ENCODE measurements around the gene IL17RE. TPM values are rescaled to one million over a fixed set of nuclear protein-coding genes. Genes with fewer than 3 reads are reported as not detected.

Gene IL17RE
- total and polyA plus RNA-seq, 2 of the 13 experiments (the other 11 are each of a cell fraction or from before 2014, with no cell fraction given): 14.5 to 24.1 TPM

DNA sequence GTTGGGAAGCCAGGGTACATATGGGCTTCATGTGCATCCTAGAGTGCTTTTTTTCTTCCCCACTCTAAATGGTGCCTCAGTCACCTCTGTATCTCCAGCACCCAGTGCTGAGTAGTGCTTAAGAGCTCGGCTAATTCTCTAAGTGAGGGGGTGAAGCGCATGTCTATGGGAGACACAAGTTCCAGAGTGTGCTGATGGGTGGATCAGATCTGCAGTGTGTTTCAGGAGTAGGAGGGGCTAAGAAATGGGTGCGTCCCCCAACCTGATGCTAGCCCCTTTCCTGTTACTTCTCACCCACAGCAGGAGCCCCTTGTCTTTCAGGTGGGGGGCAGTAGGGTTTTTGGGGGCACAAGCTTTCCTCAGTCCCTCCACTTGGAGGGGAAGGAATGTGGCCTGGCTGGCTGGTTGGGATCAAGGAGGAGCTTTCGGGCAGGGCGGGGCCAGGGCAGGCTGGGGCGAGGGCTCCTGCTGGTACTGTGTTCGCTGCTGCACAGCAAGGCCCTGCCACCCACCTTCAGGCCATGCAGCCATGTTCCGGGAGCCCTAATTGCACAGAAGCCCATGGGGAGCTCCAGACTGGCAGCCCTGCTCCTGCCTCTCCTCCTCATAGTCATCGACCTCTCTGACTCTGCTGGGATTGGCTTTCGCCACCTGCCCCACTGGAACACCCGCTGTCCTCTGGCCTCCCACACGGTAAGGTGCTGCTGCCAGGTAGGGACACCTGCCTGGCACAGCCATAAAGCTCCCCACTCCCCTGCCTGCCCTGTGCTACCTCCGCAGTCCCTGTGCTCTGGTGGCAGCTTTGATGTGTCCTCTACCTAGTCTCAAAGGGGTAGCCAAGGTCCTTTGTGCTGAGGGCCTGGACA lies at the start of gene IL17RE (continued):
- TF ChIP-seq, protein P1, sequence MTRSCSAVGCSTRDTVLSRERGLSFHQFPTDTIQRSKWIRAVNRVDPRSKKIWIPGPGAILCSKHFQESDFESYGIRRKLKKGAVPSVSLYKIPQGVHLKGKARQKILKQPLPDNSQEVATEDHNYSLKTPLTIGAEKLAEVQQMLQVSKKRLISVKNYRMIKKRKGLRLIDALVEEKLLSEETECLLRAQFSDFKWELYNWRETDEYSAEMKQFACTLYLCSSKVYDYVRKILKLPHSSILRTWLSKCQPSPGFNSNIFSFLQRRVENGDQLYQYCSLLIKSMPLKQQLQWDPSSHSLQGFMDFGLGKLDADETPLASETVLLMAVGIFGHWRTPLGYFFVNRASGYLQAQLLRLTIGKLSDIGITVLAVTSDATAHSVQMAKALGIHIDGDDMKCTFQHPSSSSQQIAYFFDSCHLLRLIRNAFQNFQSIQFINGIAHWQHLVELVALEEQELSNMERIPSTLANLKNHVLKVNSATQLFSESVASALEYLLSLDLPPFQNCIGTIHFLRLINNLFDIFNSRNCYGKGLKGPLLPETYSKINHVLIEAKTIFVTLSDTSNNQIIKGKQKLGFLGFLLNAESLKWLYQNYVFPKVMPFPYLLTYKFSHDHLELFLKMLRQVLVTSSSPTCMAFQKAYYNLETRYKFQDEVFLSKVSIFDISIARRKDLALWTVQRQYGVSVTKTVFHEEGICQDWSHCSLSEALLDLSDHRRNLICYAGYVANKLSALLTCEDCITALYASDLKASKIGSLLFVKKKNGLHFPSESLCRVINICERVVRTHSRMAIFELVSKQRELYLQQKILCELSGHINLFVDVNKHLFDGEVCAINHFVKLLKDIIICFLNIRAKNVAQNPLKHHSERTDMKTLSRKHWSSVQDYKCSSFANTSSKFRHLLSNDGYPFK (CRISPR knock-in tag; IDR thresholded peaks at IDR 0.05; ENCODE audit: borderline replicate concordance): 0 out of 2 replicates have a peak, but pooled peaks have one; percentile 38
- TF ChIP-seq ZNF33B (CRISPR knock-in tag; IDR thresholded peaks at IDR 0.05): no peak
- no peak for TF ChIP-seq TP53 (CRISPR knock-in tag; conservative IDR thresholded peaks at IDR 0.05)
- TF ChIP-seq, protein P2, sequence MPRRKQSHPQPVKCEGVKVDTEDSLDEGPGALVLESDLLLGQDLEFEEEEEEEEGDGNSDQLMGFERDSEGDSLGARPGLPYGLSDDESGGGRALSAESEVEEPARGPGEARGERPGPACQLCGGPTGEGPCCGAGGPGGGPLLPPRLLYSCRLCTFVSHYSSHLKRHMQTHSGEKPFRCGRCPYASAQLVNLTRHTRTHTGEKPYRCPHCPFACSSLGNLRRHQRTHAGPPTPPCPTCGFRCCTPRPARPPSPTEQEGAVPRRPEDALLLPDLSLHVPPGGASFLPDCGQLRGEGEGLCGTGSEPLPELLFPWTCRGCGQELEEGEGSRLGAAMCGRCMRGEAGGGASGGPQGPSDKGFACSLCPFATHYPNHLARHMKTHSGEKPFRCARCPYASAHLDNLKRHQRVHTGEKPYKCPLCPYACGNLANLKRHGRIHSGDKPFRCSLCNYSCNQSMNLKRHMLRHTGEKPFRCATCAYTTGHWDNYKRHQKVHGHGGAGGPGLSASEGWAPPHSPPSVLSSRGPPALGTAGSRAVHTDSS (CRISPR knock-in tag; conservative IDR thresholded peaks at IDR 0.05): no peak
- TF ChIP-seq, protein P3, sequence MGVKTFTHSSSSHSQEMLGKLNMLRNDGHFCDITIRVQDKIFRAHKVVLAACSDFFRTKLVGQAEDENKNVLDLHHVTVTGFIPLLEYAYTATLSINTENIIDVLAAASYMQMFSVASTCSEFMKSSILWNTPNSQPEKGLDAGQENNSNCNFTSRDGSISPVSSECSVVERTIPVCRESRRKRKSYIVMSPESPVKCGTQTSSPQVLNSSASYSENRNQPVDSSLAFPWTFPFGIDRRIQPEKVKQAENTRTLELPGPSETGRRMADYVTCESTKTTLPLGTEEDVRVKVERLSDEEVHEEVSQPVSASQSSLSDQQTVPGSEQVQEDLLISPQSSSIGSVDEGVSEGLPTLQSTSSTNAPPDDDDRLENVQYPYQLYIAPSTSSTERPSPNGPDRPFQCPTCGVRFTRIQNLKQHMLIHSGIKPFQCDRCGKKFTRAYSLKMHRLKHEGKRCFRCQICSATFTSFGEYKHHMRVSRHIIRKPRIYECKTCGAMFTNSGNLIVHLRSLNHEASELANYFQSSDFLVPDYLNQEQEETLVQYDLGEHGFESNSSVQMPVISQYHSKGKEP (CRISPR knock-in tag; IDR thresholded peaks at IDR 0.05): no peak
- TF ChIP-seq, protein P4, sequence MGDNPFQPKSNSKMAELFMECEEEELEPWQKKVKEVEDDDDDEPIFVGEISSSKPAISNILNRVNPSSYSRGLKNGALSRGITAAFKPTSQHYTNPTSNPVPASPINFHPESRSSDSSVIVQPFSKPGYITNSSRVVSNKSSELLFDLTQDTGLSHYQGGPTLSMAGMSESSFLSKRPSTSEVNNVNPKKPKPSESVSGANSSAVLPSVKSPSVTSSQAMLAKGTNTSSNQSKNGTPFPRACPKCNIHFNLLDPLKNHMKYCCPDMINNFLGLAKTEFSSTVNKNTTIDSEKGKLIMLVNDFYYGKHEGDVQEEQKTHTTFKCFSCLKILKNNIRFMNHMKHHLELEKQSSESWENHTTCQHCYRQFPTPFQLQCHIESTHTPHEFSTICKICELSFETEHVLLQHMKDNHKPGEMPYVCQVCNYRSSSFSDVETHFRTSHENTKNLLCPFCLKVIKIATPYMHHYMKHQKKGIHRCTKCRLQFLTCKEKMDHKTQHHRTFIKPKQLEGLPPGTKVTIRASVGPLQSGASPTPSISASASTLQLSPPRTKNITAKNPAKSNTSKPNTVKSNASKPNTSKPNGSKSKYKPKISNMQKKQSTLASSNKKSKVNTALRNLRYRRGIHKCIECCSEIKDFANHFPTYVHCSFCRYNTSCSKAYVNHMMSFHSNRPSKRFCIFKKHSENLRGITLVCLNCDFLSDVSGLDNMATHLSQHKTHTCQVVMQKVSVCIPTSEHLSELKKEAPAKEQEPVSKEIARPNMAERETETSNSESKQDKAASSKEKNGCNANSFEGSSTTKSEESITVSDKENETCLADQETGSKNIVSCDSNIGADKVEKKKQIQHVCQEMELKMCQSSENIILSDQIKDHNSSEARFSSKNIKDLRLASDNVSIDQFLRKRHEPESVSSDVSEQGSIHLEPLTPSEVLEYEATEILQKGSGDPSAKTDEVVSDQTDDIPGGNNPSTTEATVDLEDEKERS (CRISPR knock-in tag; IDR thresholded peaks at IDR 0.05): no peak
- TF ChIP-seq ZSCAN12 (CRISPR knock-in tag; IDR thresholded peaks at IDR 0.05): no peak
- TF ChIP-seq ETV5 (CRISPR knock-in tag; IDR thresholded peaks at IDR 0.05; ENCODE audit: borderline replicate concordance): no peak
- TF ChIP-seq SIX4 (CRISPR knock-in tag; IDR thresholded peaks at IDR 0.05): 0 out of 2 replicates have a peak, but pooled peaks have one; percentile 5
- TF ChIP-seq ZNF431 (CRISPR knock-in tag; IDR thresholded peaks at IDR 0.05; ENCODE audit: borderline replicate concordance, low read depth): no peak
- no peak for TF ChIP-seq ZNF367 (CRISPR knock-in tag; IDR thresholded peaks at IDR 0.05; ENCODE audit: borderline replicate concordance)
- no peak for TF ChIP-seq ZNF335 (CRISPR knock-in tag; IDR thresholded peaks at IDR 0.05)
- TF ChIP-seq, protein P5, sequence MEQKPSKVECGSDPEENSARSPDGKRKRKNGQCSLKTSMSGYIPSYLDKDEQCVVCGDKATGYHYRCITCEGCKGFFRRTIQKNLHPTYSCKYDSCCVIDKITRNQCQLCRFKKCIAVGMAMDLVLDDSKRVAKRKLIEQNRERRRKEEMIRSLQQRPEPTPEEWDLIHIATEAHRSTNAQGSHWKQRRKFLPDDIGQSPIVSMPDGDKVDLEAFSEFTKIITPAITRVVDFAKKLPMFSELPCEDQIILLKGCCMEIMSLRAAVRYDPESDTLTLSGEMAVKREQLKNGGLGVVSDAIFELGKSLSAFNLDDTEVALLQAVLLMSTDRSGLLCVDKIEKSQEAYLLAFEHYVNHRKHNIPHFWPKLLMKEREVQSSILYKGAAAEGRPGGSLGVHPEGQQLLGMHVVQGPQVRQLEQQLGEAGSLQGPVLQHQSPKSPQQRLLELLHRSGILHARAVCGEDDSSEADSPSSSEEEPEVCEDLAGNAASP (CRISPR knock-in tag; IDR thresholded peaks at IDR 0.05; ENCODE audit: borderline replicate concordance): peak; percentile 18; the same call in 1 of the 2 replicates
- TF ChIP-seq, protein P6, sequence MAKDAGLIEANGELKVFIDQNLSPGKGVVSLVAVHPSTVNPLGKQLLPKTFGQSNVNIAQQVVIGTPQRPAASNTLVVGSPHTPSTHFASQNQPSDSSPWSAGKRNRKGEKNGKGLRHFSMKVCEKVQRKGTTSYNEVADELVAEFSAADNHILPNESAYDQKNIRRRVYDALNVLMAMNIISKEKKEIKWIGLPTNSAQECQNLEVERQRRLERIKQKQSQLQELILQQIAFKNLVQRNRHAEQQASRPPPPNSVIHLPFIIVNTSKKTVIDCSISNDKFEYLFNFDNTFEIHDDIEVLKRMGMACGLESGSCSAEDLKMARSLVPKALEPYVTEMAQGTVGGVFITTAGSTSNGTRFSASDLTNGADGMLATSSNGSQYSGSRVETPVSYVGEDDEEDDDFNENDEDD (CRISPR knock-in tag; IDR thresholded peaks at IDR 0.05; ENCODE audit: borderline replicate concordance): no peak
- TF ChIP-seq ZNF570 (CRISPR knock-in tag; IDR thresholded peaks at IDR 0.05; ENCODE audit: borderline replicate concordance): no peak

Data from HepG2 (cell line).